ENCODE results near the gene NDUFC2.

DNA sequence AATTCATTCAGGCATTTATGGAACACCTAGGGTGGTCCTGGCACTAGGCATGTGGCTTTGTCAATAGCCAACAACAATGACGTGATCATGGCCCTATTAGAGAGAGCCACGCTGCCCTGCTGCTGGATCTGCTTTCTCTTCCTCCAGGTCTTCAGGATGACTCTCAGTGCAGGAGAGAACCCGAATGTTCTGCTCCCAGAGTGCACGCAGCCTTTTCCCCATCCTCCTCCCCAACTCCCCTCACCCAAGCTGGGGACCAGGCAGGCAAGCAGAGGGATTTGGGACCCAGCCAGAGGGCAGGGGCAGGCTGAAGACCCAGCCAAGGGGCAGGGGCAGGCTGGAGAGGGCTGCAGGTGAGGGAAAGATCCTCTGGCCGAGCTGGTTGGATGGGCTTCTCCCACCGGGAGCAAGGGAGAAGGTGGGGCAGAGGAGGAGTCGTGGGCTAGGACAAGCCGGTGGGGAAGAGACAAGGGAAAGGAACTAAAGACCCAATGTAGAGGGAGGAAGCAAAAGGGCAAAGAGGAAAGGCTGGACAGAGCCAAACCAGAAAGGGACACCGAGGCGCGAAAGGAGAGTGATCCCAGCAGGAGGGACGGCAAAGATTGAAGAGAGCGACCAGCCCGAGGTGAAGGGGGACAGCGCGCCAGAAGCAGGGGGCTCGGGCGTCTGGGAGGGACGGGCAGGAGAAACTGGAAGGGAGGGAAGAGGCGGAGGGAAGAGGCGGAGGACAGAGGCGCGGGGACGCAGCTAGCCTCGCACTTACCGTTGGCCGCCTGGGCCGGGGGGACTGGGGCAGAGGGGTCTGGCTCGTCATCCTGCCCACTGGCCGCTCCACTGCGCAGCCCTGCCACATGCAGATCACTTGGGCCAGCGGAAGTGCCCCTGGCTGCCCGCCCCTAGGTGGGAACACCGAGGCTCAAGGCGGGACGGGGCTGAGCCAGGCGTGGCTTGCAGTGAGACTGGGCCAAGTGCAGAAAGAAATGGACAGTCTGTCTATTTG lies 57.0 kb downstream of the NDUFC2 start, which contains the start of gene KCTD14:
- TF ChIP-seq POLR2AphosphoS5 (IDR thresholded peaks at IDR 0.05; ENCODE audit: insufficient read depth in 1 of 2, low read depth in 1 of 2) (no peak), CTCF (IDR thresholded peaks at IDR 0.05) (no peak)

Data from vagina (tissue), 2 donors.